Islet of Langerhans (tissue), 1 donor: Measurements from ENCODE around the gene MPV17L2.
A peak's percentile ranks its signal among the peaks of the same experiment; 100 is the strongest.

Experiments
- FAIRE-seq: peaks from one replicate; lab custom pipeline; 2011; peaks lifted over from hg19 to GRCh38; lab: Jason Lieb, UNC

The MPV17L2 gene

GRCh38 chr19:18218600-18218999 lies 25.6 kb downstream of the MPV17L2 start:
- FAIRE-seq: no peak

DNA sequence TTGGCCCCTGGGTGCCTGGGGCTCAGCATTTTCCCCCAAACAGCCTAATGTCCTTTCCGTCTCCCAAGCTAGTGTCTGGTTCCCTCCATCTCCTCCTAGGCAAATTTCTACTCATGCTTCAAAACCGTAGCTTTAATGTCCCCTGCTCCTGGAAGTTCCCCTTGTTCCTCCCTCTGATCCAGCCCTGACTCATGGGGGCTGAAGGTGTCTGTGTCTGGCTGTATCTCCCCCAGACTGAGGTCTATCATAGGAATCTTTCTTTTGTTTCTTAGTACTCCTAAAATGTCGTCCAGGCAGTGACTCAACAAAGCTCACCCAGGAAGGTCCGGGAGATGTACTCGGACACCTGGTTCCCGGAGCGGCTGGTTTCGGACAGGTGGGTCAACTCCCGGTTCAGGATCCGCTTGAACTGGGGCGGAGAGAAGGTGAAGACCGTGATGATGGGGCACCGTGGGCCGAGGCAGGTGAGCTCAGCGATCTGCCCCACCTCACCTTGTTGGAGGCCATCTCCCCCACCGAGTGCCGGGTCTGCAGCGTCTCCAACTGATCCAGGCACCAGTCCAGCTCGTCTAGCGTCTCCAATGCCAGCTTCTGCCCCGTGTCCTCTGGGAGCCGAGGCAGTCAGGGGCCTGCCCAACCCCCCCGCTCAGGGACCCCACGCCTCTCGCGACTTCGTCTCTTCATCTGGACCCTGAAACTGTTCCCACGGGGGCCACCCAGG lies 27.1 kb downstream of the MPV17L2 start:
- no peak for FAIRE-seq

GRCh38 chr19:18220632-18221275 lies 27.7 kb downstream of the MPV17L2 start:
- no peak for FAIRE-seq

- FAIRE-seq: no peak
Observed at GRCh38 chr19:18221815-18222725, 29.1 kb downstream of the MPV17L2 start.

DNA sequence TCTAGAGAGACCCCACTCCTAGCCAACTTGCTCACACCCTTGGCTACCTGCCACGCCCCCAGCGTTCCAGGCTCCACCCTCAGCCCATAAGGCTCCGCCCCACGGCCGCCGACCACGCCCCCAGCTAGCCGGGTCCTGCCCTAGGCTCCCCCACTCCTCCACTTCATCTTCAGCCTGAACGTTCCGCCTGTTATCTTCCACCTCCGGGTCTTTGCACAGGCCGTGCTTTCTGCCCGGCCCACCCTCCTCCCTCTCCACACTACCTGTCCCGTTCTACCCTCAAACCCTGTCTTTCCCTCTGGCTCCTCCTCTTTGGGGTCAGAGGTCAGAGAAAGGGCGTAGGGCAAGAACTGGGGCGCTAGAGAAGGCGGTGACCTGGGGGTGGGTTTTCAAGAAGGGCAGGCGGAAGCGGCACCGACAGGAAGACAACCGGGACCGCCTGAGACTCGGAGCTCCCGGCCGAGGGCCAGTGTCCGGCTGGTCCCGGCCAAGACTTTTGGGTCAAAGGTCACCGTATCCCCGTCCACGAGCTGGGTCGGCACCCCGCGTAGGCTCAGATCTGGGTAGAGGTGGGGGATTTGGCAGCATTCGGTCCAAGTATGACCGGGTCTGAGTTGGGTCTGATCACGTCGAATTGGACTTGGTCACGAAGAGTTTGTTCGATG lies 31.0 kb downstream of the MPV17L2 start:
- FAIRE-seq: no peak

DNA sequence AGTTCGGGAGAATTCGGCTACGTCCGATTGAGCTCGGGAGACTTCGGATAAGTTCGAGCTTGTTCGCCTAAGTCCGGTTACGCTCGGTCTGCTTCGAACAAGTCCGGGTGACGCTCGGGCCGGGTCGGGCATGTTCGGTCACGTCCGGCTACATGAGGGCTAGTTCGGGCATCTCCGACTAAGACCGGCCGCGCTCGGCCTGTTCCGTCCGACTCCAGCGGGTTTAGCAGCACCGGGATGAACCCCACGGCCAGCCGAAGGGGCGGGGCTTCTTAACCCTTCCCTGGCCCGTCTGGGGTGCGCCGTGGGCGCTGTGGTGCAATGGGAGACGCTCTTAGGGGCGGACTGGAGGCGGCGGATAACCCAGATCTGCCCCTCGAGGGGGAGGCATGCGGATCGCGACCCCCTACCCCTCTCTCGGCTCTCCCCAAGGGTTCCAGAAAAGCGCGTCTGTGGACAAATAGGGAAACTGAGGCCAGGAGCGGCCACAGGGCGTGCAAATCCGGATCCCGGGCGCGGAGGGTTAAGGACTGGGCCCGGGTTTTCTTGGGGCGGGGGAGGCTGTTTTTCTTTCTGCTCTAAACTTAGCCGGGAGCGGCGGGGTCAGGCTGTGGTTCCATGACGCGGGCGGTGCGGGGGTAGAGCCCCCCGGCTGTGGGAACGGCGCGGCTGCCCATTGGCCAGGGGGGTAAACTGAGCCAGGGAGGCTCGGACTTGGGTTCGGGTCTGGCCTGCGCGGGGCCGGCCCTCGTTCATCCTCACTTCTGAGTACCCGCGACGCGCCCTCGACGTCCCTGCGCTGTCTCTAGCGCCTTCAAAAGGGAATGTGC lies 31.7 kb downstream of the MPV17L2 start:
- peak; percentile 99 for FAIRE-seq

DNA sequence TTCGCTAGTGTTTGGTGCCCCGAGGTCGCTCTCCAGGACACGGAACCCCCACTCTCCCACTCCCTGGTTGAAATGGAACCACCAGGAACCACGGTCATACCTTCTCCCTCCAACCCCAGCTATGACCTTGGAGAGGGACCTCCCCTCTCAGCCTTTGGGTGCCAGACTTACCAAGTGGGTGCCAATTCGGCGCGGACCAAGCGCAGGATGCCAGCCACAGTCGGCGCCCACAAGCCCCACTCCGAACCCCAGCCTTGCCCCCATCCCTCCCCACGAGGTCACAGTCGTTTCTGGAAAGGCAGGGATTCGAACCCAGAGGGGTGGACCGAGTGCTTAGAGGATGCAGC lies 32.3 kb downstream of the MPV17L2 start:
- FAIRE-seq: no peak

DNA sequence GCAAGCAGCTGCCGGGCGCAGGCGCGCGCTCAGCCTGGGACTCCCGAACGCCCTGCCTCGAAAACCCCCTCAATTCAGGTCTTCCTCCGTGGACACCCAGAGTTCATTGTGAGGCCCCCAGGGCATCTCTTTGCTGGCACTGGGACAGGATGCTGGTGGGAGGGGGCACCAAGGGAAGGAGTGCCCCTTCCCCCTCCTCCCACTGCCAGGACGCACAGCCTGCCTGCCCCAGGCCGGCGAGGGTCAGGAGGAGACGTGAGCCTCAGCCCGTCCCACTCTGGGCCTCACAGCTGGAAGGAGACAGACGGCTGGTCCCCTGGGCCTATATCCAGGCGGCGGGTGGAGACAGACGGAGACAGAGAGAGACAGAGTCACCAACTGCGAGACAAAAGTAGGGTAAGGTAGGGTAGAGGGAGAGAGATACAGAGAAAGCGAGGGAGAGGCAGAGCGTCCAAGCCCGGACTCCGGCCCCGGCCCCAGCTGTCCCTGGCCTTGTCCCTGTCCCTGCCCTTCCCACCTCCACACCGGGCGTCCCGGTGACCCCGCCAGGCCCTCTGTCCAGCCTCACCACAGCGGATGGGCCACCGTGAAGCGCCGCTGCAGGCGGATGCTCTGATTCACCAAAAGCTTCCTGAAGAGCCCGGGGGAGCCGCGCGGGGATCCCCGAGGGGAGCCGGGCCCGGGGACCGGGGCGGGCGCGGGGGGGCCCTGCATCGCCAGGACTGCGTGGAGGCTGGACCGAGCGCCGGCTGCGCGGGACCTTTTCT lies 32.9 kb downstream of the MPV17L2 start, which contains the start of gene PDE4C:
Gene PDE4C (minus strand): TSS at position 737 of the 767 bp plus-strand sequence. CDS start 23 bp downstream, at position 714.
- no peak for FAIRE-seq

GRCh38 chr19:18226956-18227780 lies 34.1 kb downstream of the MPV17L2 start:
- FAIRE-seq: no peak

- no peak for FAIRE-seq
Observed at GRCh38 chr19:18227781-18228271, 34.8 kb downstream of the MPV17L2 start.

DNA sequence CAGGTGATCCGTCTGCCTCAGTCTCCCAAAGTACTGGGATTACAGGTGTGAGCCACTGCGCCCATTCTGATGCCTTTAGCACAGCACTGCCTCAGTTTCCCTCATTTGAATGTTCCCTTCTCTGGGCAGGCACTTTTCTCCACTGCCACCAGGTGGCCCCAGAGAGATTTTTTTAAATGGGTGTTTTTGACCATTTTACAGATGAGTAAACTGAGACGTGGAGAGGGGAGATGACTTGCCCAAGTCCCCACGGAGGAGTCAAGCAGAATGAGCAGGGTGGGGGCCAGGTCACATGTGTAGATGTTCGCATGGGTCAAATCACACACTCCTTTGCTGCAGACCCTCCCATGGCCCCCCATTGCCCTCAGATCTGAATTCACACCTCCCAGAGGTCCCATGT lies 36.5 kb downstream of the MPV17L2 start:
- no peak for FAIRE-seq

- FAIRE-seq: no peak
Observed at GRCh38 chr19:18229915-18230314, 36.9 kb downstream of the MPV17L2 start.

DNA sequence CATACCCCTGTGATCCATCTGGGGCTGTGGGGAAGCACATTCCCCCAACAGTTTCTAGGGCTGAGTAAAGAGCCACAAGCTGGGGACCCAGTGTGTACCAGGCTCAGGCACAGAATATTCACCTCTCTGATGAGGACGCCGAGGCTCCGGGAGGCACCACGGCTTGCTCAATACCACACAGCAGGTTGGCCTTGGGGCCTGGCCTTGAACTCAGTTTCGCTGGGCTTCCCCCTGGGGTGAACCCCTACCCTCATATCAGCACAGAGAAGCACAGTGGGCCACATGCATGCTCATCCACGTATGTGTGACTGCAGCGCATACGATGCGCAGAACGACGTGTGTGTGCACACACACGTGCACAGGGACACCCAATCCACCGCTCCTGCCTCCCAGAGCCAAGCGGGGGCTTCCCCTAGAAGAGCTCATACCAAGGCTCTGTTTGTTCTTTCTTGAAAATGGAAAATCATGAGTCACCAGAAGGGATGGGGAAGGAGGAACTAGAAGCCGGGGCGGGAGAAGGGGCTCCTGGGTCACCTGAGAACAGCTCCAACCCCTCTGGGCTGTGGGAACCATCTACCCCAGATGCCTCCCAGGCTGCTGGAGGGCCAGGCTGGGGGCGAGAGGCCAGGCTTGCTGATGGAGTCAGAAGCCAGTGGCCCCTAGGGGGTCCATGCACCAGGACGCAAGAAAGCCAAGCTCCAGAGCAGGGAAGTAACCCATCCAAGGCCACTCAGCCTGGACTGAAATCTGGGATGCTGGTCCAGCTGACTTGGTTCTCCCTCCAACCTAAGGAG lies 38.1 kb downstream of the MPV17L2 start:
- no peak for FAIRE-seq

DNA sequence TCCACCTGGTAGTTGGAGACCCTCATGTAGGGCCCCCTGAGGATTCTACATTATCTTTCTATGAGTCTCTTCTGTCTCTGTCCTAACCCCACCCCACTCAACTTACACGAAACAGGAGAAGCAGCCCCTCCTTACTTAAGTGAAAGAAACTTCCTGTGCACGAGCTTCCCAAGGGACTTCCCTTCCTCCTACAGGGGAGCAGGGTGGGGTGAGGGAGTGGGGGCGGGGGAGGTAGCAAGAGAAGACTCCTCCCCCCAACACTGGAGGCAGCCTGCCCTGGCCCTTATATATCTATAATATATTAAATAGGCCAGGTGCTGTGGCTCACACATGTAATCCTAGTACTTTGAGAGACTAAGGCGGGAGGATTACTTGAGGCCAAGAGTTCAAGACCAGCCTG lies 38.8 kb downstream of the MPV17L2 start:
- no peak for FAIRE-seq

GRCh38 chr19:18232540-18233223 lies 39.7 kb downstream of the MPV17L2 start:
- no peak for FAIRE-seq

GRCh38 chr19:18233224-18233825 lies 40.3 kb downstream of the MPV17L2 start:
- FAIRE-seq: no peak

DNA sequence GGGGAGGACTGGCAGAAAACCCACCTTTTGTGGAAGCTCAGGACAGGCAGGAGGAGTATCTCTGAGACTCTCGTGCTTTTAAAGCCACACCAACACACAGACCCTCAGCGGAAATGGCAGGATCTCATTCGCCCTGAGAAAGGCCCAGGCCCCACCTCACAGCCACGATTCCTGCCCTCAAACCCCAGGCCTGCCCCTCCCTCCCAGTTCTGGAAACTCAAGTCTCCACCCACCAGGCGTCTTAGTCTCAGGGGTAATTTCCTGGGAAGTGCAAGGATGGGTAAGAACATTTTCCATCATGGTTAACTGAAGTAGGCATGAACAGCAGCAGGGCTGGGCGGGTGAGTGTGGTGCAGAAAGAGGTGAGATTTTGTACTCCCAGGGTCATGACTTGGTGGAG lies 41.2 kb downstream of the MPV17L2 start:
- FAIRE-seq: no peak

DNA sequence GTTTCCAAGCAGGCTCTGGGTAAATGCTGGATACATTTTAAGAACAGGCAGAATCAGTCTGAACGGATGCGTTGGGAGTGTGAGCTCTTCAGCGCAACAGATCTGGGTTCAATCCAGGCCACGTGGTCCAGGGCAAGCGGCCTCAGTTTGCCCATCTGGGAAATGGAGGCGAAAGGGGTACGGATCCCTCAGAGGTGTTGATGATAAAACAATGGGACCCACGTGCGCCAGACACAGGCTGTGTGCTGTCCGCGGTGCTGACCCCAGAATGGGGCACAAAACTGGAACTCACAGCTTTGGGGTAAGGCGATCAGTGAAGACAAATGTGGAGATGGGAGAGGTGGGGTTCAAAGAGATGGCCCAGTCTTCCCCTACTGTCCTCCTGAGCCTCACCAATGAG lies 46.3 kb downstream of the MPV17L2 start:
- no peak for FAIRE-seq
